MM.1S (cell line): Measurements from ENCODE around the gene C2CD2.

Source experiments
- EZH2 ChIP-seq: fragments of 300-600 bp; sonication (generic); optimal IDR thresholded peaks from 2 replicates; pipeline ENCODE3; 2017; ENCODE audit warnings: low read depth, mild to moderate bottlenecking, antibody characterized with exemption, low read length, mixed read lengths
- EZH2phosphoT487 ChIP-seq: fragments of 300-600 bp; sonication (generic); IDR thresholded peaks from 2 replicates; pipeline ENCODE4 v1.6.1; 2018; ENCODE audit warnings: antibody characterized with exemption, low read length
- TF ChIP-seq, protein P1 (sequence below): fragments of 300-600 bp; sonication (generic); IDR thresholded peaks from 2 replicates; pipeline ENCODE4 v1.5.1; 2016; ENCODE audit warnings: antibody characterized with exemption, low read length, mixed read lengths

- TF ChIP-seq, protein P1, sequence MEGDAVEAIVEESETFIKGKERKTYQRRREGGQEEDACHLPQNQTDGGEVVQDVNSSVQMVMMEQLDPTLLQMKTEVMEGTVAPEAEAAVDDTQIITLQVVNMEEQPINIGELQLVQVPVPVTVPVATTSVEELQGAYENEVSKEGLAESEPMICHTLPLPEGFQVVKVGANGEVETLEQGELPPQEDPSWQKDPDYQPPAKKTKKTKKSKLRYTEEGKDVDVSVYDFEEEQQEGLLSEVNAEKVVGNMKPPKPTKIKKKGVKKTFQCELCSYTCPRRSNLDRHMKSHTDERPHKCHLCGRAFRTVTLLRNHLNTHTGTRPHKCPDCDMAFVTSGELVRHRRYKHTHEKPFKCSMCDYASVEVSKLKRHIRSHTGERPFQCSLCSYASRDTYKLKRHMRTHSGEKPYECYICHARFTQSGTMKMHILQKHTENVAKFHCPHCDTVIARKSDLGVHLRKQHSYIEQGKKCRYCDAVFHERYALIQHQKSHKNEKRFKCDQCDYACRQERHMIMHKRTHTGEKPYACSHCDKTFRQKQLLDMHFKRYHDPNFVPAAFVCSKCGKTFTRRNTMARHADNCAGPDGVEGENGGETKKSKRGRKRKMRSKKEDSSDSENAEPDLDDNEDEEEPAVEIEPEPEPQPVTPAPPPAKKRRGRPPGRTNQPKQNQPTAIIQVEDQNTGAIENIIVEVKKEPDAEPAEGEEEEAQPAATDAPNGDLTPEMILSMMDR, result no peak
- TF ChIP-seq EZH2, result no peak
- no peak for TF ChIP-seq EZH2phosphoT487
Observed at GRCh38 chr21:41975391-41976272, 21.8 kb upstream of the C2CD2 start.
